ENCODE measurements around the gene HNRNPU. TPM values are rescaled to one million over a fixed set of nuclear protein-coding genes. Genes with fewer than 3 reads are reported as not detected.
A peak's percentile ranks its signal among the peaks of the same experiment; 100 is the strongest.

HNRNPU gene
- total and polyA plus RNA-seq, 2 of the 13 experiments (the other 11 are each of a cell fraction or from before 2014, with no cell fraction given): 101 to 508 TPM

DNA sequence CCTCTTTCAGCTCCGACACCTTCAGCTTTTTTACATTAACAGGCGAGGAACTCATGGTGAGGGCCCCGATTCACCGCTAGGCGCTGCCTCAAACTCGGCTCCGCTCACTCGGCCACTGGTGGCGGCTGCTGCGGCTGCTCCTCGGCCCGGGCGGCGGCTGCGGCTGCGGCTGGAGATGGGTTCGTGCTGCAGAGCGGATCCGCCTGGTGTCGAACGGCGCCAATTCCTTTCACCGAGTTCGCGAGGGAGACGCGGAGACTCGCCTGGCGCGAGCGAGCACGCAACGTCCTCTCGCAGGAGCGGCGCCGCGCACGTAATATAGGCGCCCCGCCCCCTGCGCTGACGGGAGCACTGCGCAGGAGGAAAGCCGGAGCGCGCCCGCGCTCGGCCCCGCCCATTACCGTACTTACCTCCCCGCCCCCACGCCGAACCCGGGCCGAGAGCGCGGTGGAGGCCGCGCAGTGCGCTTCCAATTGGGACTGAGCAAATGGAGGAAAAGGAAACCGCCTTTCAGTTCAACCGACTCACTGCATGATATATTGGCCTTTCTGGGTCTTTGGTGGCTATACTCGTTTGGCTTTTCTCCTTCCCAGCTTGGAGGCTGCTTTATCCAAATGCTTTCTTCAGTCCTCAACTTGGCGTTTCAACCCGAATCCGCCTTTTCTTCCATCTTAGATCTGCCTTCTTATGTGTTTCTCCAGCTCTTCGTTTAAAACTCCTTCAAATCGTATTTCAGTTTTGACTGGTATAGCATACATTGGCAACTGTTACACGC is at the start of gene HNRNPU (continued):
- peak; percentile 86; the same call in 1 of the 2 replicates for TF ChIP-seq ZNF138 (CRISPR knock-in tag; IDR thresholded peaks at IDR 0.05; ENCODE audit: low read depth)
- TF ChIP-seq ZKSCAN8 (CRISPR knock-in tag; IDR thresholded peaks at IDR 0.05; ENCODE audit: borderline replicate concordance): peak; percentile 81; the same call in 1 of the 2 replicates
- TF ChIP-seq TGIF2 (CRISPR knock-in tag; IDR thresholded peaks at IDR 0.05): peak; percentile 63; the same call in 1 of the 2 replicates
- TF ChIP-seq ZNF547 (CRISPR knock-in tag; IDR thresholded peaks at IDR 0.05): peak; percentile 75; the same call in 1 of the 2 replicates
- peak; percentile 44; the same call in 1 of the 2 replicates for TF ChIP-seq SALL2 (CRISPR knock-in tag; IDR thresholded peaks at IDR 0.05)
- TF ChIP-seq, protein P1, sequence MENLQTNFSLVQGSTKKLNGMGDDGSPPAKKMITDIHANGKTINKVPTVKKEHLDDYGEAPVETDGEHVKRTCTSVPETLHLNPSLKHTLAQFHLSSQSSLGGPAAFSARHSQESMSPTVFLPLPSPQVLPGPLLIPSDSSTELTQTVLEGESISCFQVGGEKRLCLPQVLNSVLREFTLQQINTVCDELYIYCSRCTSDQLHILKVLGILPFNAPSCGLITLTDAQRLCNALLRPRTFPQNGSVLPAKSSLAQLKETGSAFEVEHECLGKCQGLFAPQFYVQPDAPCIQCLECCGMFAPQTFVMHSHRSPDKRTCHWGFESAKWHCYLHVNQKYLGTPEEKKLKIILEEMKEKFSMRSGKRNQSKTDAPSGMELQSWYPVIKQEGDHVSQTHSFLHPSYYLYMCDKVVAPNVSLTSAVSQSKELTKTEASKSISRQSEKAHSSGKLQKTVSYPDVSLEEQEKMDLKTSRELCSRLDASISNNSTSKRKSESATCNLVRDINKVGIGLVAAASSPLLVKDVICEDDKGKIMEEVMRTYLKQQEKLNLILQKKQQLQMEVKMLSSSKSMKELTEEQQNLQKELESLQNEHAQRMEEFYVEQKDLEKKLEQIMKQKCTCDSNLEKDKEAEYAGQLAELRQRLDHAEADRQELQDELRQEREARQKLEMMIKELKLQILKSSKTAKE (CRISPR knock-in tag; IDR thresholded peaks at IDR 0.05; ENCODE audit: borderline replicate concordance): peak; percentile 35
- TF ChIP-seq, protein P2, sequence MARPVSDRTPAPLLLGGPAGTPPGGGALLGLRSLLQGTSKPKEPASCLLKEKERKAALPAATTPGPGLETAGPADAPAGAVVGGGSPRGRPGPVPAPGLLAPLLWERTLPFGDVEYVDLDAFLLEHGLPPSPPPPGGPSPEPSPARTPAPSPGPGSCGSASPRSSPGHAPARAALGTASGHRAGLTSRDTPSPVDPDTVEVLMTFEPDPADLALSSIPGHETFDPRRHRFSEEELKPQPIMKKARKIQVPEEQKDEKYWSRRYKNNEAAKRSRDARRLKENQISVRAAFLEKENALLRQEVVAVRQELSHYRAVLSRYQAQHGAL (CRISPR knock-in tag; IDR thresholded peaks at IDR 0.05; ENCODE audit: not compliant biosample characterization): no peak
- peak; percentile 65; the same call in 1 of the 2 replicates for TF ChIP-seq SOX5 (CRISPR knock-in tag; IDR thresholded peaks at IDR 0.05; ENCODE audit: borderline replicate concordance)
- peak; percentile 60 for TF ChIP-seq FOXA3 (CRISPR knock-in tag; IDR thresholded peaks at IDR 0.05)
- TF ChIP-seq BHLHE40 (IDR thresholded peaks at IDR 0.05; ENCODE audit: low read length): no peak
- TF ChIP-seq BORCS8-MEF2B (CRISPR knock-in tag; IDR thresholded peaks at IDR 0.05): peak; percentile 89
- peak; percentile 62; the same call in 1 of the 2 replicates for TF ChIP-seq NFATC3 (CRISPR knock-in tag; IDR thresholded peaks at IDR 0.05)
- TF ChIP-seq HNRNPH1 (optimal IDR thresholded peaks at IDR 0.05; ENCODE audit: low read depth, low read length): no peak
- TF ChIP-seq ZNF382 (CRISPR knock-in tag; IDR thresholded peaks at IDR 0.05; ENCODE audit: borderline replicate concordance): no peak
- TF ChIP-seq ZBTB46 (CRISPR knock-in tag; IDR thresholded peaks at IDR 0.05; ENCODE audit: borderline replicate concordance): no peak
- no peak for TF ChIP-seq NCOR1 (IDR thresholded peaks at IDR 0.05; ENCODE audit: borderline replicate concordance, low read length)
- TF ChIP-seq, protein P3, sequence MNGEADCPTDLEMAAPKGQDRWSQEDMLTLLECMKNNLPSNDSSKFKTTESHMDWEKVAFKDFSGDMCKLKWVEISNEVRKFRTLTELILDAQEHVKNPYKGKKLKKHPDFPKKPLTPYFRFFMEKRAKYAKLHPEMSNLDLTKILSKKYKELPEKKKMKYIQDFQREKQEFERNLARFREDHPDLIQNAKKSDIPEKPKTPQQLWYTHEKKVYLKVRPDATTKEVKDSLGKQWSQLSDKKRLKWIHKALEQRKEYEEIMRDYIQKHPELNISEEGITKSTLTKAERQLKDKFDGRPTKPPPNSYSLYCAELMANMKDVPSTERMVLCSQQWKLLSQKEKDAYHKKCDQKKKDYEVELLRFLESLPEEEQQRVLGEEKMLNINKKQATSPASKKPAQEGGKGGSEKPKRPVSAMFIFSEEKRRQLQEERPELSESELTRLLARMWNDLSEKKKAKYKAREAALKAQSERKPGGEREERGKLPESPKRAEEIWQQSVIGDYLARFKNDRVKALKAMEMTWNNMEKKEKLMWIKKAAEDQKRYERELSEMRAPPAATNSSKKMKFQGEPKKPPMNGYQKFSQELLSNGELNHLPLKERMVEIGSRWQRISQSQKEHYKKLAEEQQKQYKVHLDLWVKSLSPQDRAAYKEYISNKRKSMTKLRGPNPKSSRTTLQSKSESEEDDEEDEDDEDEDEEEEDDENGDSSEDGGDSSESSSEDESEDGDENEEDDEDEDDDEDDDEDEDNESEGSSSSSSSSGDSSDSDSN (CRISPR knock-in tag; IDR thresholded peaks at IDR 0.05): peak; percentile 85
- TF ChIP-seq LCORL (IDR thresholded peaks at IDR 0.05): no peak
- TF ChIP-seq LCORL (CRISPR knock-in tag; IDR thresholded peaks at IDR 0.05): peak; percentile 68; the same call in 1 of the 2 replicates
- TF ChIP-seq ZNF260 (CRISPR knock-in tag; IDR thresholded peaks at IDR 0.05; ENCODE audit: borderline replicate concordance, low read depth): no peak
- TF ChIP-seq ZNF335 (CRISPR knock-in tag; IDR thresholded peaks at IDR 0.05): 0 out of 2 replicates have a peak, but pooled peaks have one; percentile 60
- TF ChIP-seq ZNF549 (CRISPR knock-in tag; IDR thresholded peaks at IDR 0.05): 0 out of 2 replicates have a peak, but pooled peaks have one; percentile 33
- TF ChIP-seq ZBTB1 (CRISPR knock-in tag; IDR thresholded peaks at IDR 0.05; ENCODE audit: borderline replicate concordance): no peak

All from HepG2 (cell line).